ENCODE measurements around the gene PCED1A. TPM values are rescaled to one million over a fixed set of nuclear protein-coding genes. Genes with fewer than 3 reads are reported as not detected.

The PCED1A gene
- total and polyA plus RNA-seq, 2 donors (not counting 3 experiments of a cell fraction or from before 2014, with no cell fraction given): 20.1 to 32.0 TPM

- FAIRE-seq: no peak
- Histone ChIP-seq H3K4me3 (replicated peaks in 1 of 3; ENCODE audit: insufficient read depth in 1 of 3, low read depth in 1 of 3, low read length in 3 of 3) (peak overlapping the region; percentile 55 to 80 (median 64)), H4K20me1 (replicated peaks; ENCODE audit: control insufficient read depth, extremely low read depth, insufficient read depth, low read length) (no peaks in the 10 kb centered on the region), H2AFZ (ENCODE audit: low read depth, low read length) (peak overlapping the region; percentile 6), H3K36me3 (ENCODE audit: control insufficient read depth in 2 of 2, extremely low read depth in 1 of 2, insufficient read depth in 2 of 2, low read length in 2 of 2) (no peaks in the 10 kb centered on the region), H3K9me1 (replicated peaks; ENCODE audit: control insufficient read depth, extremely low read depth, insufficient read depth, low read length) (no peaks in the 10 kb centered on the region), H3K4me2 (ENCODE audit: insufficient read depth, low read length) (peak overlapping the region; percentile 71), H3K9ac (replicated peaks; ENCODE audit: extremely low read depth, insufficient read depth, low read length) (peak overlapping the region; percentile 64), H3K27ac (ENCODE audit: insufficient read depth, low read depth, low read length) (peak overlapping the region; percentile 65), H3K9me3 (replicated peaks; ENCODE audit: control insufficient read depth, insufficient read depth, low read length) (no peaks in the 10 kb centered on the region), H3K79me2 (ENCODE audit: control insufficient read depth, insufficient read depth, low read length) (peaks cover 43% of the 10 kb centered on the region), H3K4me1 (ENCODE audit: control insufficient read depth, extremely low read depth, insufficient read depth, low read length) (peaks cover 35% of the 10 kb centered on the region), H3K27me3 (ENCODE audit: control insufficient read depth in 2 of 2, insufficient read depth in 2 of 2, low read length in 2 of 2) (no peaks in the 10 kb centered on the region)
- POLR2A ChIA-PET: no interaction called here
- TF ChIP-seq EZH2 (IDR thresholded peaks at IDR 0.05; ENCODE audit: borderline replicate concordance, low read depth, low read length, severe bottlenecking) (no peak), FOS (IDR thresholded peaks at IDR 0.05; ENCODE audit: borderline replicate concordance, insufficient read depth, low read length) (no peak), JUN (IDR thresholded peaks at IDR 0.05; ENCODE audit: borderline replicate concordance, insufficient read depth, insufficient read length, low read depth) (no peak), POLR2AphosphoS5 (IDR thresholded peaks at IDR 0.05; ENCODE audit: insufficient read depth, low read depth, low read length) (no peak), CTCF (IDR thresholded peaks at IDR 0.05; ENCODE audit: extremely low read depth in 1 of 2, insufficient read depth in 1 of 2, low read depth in 1 of 2, low read length in 2 of 2) (no peak), MYC (IDR thresholded peaks at IDR 0.05; ENCODE audit: low read depth, low read length) (no peak), GATA2 (IDR thresholded peaks at IDR 0.05; ENCODE audit: insufficient read depth, insufficient read length, low read depth, low read length) (no peak), POLR2A (IDR thresholded peaks at IDR 0.05; ENCODE audit: low read depth, low read length) (no peak)
- TF ChIP-seq, protein P1, sequence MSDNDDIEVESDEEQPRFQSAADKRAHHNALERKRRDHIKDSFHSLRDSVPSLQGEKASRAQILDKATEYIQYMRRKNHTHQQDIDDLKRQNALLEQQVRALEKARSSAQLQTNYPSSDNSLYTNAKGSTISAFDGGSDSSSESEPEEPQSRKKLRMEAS (IDR thresholded peaks at IDR 0.05; ENCODE audit: insufficient read depth, insufficient read length): no peak
- intact Hi-C loops (cut with micrococcal nuclease): loop anchor here (2.0 to 5.0 kb wide), 5 partner anchors 33 to 174 kb away; partner anchors contain the start of genes MRPS26, PCED1A and VPS16
- dilution Hi-C loops (cut with MboI; ENCODE audit: extremely low pct_ligation_motif_present, low sequenced_read_pairs): no loop called here
- peak; percentile 47 for DNase-seq (ENCODE audit: low read depth, low spot score)
- CTCF ChIA-PET: no interaction called here
- BruUV-seq (replicated peaks): no TSS peak
Observed at GRCh38 chr20:2873747-2874041, 33.2 kb upstream of the PCED1A start.

All from endothelial cell of umbilical vein (primary cell).